NCI-H446 treated with DMSO at 0.1 percent for 48 hours (cell line): ENCODE data around the gene MAP7D2.

Experiments used
- DNase-seq: peaks from one replicate; lab custom pipeline; 2025; lab: John Stamatoyannopoulos, UW

MAP7D2 gene

GRCh38 chrX:19968276-19968675 is 148.4 kb downstream of the MAP7D2 start:
- no peak for DNase-seq

- DNase-seq: no peak
Observed at GRCh38 chrX:19966056-19966455, 150.7 kb downstream of the MAP7D2 start.

DNA sequence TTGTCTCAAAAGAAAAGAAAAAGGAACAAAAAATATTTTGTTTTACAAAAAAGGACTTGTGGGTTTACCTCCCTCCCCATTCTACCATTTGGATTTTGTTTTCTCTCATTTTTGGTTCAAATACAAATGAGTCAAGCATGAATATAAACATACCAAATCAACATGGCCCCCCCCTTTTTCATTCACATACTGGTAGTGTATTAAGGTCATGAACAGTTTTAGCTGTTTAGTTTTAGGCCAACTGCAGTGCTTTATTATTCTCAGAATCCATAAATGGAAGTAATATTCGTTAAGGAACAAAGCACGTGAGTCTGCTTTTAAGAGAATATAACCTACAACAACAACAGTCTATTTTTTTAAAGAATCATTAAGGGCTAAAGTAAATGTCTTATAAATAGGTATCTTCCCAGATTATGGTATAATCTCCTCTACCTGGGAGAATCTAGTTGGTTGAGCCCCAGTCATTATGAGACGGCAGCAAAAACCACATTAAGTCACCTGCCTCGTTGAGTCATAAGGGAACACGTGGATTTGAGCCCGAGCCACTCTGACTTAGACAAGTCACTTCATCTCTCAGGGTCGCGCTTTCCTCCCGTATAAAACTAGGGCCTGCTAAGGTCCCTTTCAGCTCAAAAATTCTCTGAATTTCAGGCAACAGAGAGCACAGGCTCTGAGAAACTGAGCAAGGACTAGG is 152.5 kb downstream of the MAP7D2 start:
- no peak for DNase-seq

DNA sequence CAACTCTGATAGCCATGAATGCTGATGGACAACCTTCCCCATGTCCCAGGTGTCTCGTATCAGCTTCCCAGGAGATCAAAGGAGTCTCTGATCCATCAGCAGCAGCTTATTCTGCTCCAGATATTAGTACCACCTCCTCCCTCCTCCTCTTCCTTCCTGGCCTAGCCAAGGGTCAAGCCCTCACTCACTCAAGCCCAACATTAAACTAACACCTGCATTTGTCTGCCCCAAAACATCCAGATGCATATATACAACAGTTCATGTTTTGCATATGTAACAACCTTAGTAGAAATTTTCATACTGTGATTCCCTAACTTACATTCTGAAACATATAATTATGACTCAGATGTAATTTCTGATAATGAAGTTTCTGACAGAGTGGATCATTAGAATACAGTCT is 155.8 kb downstream of the MAP7D2 start:
- DNase-seq: no peak

GRCh38 chrX:19958552-19959486 is 157.9 kb downstream of the MAP7D2 start:
- DNase-seq: no peak

- DNase-seq: no peak
Observed at GRCh38 chrX:19956923-19957322, 159.8 kb downstream of the MAP7D2 start.
